NT2/D1 (cell line): ENCODE results near the gene FGF18.

ENCODE experiments used
- SUZ12 ChIP-seq: IDR thresholded peaks from 2 replicates; pipeline ENCODE4 v1.6.1; 2011; ENCODE audit not compliant: insufficient read length, insufficient read depth; ENCODE audit errors: extremely low read depth
- YY1 ChIP-seq: IDR thresholded peaks from 2 replicates; pipeline ENCODE4 v1.6.1; 2011; ENCODE audit not compliant: insufficient read length, insufficient read depth
- ZNF274 ChIP-seq: IDR thresholded peaks from 2 replicates; pipeline ENCODE4 v1.6.1; 2011; ENCODE audit warnings: mild to moderate bottlenecking, low read depth, low read length

DNA sequence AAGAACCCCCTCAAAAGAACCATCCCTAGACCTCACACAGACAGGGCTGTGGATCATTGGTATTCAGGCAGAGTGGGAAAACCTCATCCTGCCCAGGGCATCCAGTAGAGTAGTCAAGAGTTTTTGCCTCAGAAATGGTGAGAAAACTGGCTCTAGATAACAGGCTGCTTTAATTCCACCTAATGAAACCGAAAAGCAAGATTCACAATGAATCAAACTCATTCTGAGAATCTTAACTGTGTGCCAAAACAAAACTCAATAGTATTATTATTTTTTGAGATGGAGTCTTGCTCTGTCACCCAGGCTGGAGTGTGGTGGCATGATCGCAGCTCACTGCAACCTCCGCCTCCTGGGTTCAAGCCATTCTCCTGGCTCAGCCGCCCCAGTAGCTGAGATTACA lies 49.5 kb upstream of the FGF18 start:
- TF ChIP-seq YY1 (no peak), SUZ12 (no peak), ZNF274 (no peak)
